ENCODE data around the gene GOLGA8S.
"Not testable (repeated sequence)": the region's sequence is repeated elsewhere in the genome, so short reads cannot be mapped to it uniquely, and the experiment has no call there.

The GOLGA8S gene

GRCh38 chr15:23354448-23354847, at the start of gene GOLGA8S:
TSS of gene GOLGA8S (plus strand) at chr15:23354748. CDS start at chr15:23354810, 62 bp downstream.
- not testable (repeated sequence) for FAIRE-seq

- FAIRE-seq = not testable (repeated sequence)
Measured at GRCh38 chr15:23304805-23305204, 49.7 kb upstream of the GOLGA8S start.

GRCh38 chr15:23305921-23306320, 48.6 kb upstream of the GOLGA8S start:
- FAIRE-seq = not testable (repeated sequence)

GRCh38 chr15:23311233-23311632, 43.3 kb upstream of the GOLGA8S start:
- not testable (repeated sequence) for FAIRE-seq

GRCh38 chr15:23334096-23334495, 20.5 kb upstream of the GOLGA8S start, which contains the start of gene GOLGA6L26:
TSS of gene GOLGA6L26 (minus strand) at chr15:23334196. CDS start at chr15:23334135, 61 bp downstream.
- not testable (repeated sequence) for FAIRE-seq

GRCh38 chr15:23362622-23363021, 8.1 kb downstream of the GOLGA8S start:
- FAIRE-seq = not testable (repeated sequence)

GRCh38 chr15:23364261-23364660, 9.7 kb downstream of the GOLGA8S start:
- FAIRE-seq = not testable (repeated sequence)

GRCh38 chr15:23370578-23370977, 16.0 kb downstream of the GOLGA8S start:
- no peak for FAIRE-seq

GRCh38 chr15:23371134-23371533, 16.6 kb downstream of the GOLGA8S start:
- not testable (repeated sequence) for FAIRE-seq

- FAIRE-seq = not testable (repeated sequence)
Measured at GRCh38 chr15:23371868-23372267, 17.3 kb downstream of the GOLGA8S start.

- FAIRE-seq = no peak
Measured at GRCh38 chr15:23372284-23372683, 17.7 kb downstream of the GOLGA8S start.

GRCh38 chr15:23372891-23373600, 18.5 kb downstream of the GOLGA8S start:
- not testable (repeated sequence) for FAIRE-seq

GRCh38 chr15:23374226-23374625, 19.7 kb downstream of the GOLGA8S start:
- FAIRE-seq = not testable (repeated sequence)

- not testable (repeated sequence) for FAIRE-seq
Measured at GRCh38 chr15:23378946-23379345, 24.4 kb downstream of the GOLGA8S start.

GRCh38 chr15:23380700-23381099, 26.2 kb downstream of the GOLGA8S start:
- not testable (repeated sequence) for FAIRE-seq

GRCh38 chr15:23381192-23381591, 26.6 kb downstream of the GOLGA8S start:
- not testable (repeated sequence) for FAIRE-seq

- no peak for FAIRE-seq
Measured at GRCh38 chr15:23384371-23384770, 29.8 kb downstream of the GOLGA8S start.

- FAIRE-seq = no peak
Measured at GRCh38 chr15:23385886-23386430, 31.4 kb downstream of the GOLGA8S start.

GRCh38 chr15:23387621-23388190, 33.2 kb downstream of the GOLGA8S start:
- no peak for FAIRE-seq

GRCh38 chr15:23395030-23395692, 40.6 kb downstream of the GOLGA8S start:
- FAIRE-seq = no peak

- no peak for FAIRE-seq
Measured at GRCh38 chr15:23395832-23396231, 41.3 kb downstream of the GOLGA8S start.

- no peak for FAIRE-seq
Measured at GRCh38 chr15:23397779-23398178, 43.2 kb downstream of the GOLGA8S start.

- not testable (repeated sequence) for FAIRE-seq
Measured at GRCh38 chr15:23398357-23398756, 43.8 kb downstream of the GOLGA8S start.

All from G401.6 (cell line).